Body of pancreas (tissue), 4 donors: ENCODE measurements around the gene TBC1D32. TPM values are rescaled to one million over a fixed set of nuclear protein-coding genes. Genes with fewer than 3 reads are reported as not detected.

Source experiments
- ATAC-seq: fragments of 150-250 bp; one replicate; pipeline ENCODE4 v1.9.1; 2016
- DNase-seq, 4 donors: peaks; one replicate each; pipeline ENCODE4 v3.0.0-alpha.2; 2019
- H3K27ac ChIP-seq, 4 donors: fragments of 200-600 bp; sonication (generic); 1 replicate in 3 of 4; 2 replicates in 1 of 4; pipeline versions ENCODE4 v1.5.1 to v1.6.1; 2016 to 2019; ENCODE audit warnings: mild to moderate bottlenecking in 1 of 4, mixed read lengths in 1 of 4, moderate library complexity in 1 of 4
- H3K27me3 ChIP-seq, 2 donors: fragments of 200-600 bp; sonication (generic); one replicate each; pipeline ENCODE4 v1.6.0; 2016; ENCODE audit warnings: mild to moderate bottlenecking in 1 of 2
- H3K36me3 ChIP-seq, 2 donors: fragments of 200-600 bp; sonication (generic); replicated peaks in 1 of 2; 2 replicates each; pipeline ENCODE4 v1.5.1; 2016; ENCODE audit warnings: low read depth in 2 of 2; ENCODE audit not compliant: insufficient read depth in 1 of 2
- H3K4me1 ChIP-seq: fragments of 200-600 bp; sonication (generic); one replicate; pipeline ENCODE4 v1.6.0; 2016
- H3K4me3 ChIP-seq, 2 donors: fragments of 200-600 bp; sonication (generic); 1 replicate in 1 of 2; 2 replicates in 1 of 2; pipeline ENCODE4 v1.5.1; 2016 to 2019
- H3K9me3 ChIP-seq, 3 donors: fragments of 200-600 bp; sonication (generic); 1 replicate in 2 of 3; 2 replicates in 1 of 3; pipeline ENCODE4 v1.5.1; 2016
- POLR2A ChIP-seq, 3 donors: fragments of 450-650 bp; IDR thresholded peaks; one replicate each; pipeline ENCODE4 v1.6.1; 2016; ENCODE audit warnings: antibody characterized with exemption in 3 of 3, mild to moderate bottlenecking in 2 of 3
- WGBS, 2 donors: methylation state at CpG; one replicate each; pipeline ENCODE4 v1.1.5; 2017; 5-methylcytosine and 5-hydroxymethylcytosine counted together
- intact Hi-C: fragments of 100-400 bp; cut with DNase I; formaldehyde crosslinking; loops from one replicate; pipeline ENCODE4 v1.15.1; 2023
- total RNA-seq, 2 donors: library from RNA; depleted of rRNA; stranded (reverse); fragments of >200 nt; gene quantifications; one replicate each; pipeline ENCODE4 v1.1.0, GENCODE V29; 2016
- TF ChIP-seq, protein P1 (sequence below), 7 experiments: fragments of 450-650 bp in 4 of 7; fragments of 200-600 bp in 3 of 7; sonication (generic) in 3 of 7; IDR thresholded peaks; one replicate each; pipeline ENCODE4 v1.5.1; 2016 to 2019; ENCODE audit warnings: antibody characterized with exemption in 7 of 7

Gene TBC1D32
- total RNA-seq, 2 donors from 2014 or later, result 11.4 to 14.5 TPM

DNA sequence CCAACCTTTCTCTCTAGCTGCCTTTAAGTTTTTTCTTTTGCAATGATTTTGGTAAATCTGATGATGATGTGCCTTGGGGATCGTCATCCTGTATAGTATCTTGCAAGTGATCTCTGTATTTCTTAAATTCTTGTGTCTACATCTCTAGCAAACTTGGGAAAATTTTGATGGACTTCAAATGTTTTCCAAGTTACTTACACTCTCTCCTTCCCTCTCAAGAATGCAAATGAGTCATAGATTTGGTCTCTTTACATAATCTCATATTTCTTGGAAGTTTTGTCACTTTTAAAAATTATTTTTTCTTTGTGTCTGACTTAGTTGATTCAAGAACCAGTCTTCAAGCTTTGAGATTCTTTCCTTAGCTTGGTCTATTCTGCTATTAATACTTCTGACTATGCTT lies 176.4 kb downstream of the TBC1D32 start:
- no peak for TF ChIP-seq POLR2A (IDR thresholded peaks at IDR 0.05)
- TF ChIP-seq, protein P1, sequence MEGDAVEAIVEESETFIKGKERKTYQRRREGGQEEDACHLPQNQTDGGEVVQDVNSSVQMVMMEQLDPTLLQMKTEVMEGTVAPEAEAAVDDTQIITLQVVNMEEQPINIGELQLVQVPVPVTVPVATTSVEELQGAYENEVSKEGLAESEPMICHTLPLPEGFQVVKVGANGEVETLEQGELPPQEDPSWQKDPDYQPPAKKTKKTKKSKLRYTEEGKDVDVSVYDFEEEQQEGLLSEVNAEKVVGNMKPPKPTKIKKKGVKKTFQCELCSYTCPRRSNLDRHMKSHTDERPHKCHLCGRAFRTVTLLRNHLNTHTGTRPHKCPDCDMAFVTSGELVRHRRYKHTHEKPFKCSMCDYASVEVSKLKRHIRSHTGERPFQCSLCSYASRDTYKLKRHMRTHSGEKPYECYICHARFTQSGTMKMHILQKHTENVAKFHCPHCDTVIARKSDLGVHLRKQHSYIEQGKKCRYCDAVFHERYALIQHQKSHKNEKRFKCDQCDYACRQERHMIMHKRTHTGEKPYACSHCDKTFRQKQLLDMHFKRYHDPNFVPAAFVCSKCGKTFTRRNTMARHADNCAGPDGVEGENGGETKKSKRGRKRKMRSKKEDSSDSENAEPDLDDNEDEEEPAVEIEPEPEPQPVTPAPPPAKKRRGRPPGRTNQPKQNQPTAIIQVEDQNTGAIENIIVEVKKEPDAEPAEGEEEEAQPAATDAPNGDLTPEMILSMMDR (IDR thresholded peaks at IDR 0.05), result no peak
- Histone ChIP-seq H3K27me3 (no peaks in the 10 kb centered on the region), H3K9me3 (peaks cover 0 to 2% (median 0%) of the 10 kb centered on the region in 3 donors), H3K4me1 (no peaks in the 10 kb centered on the region), H3K36me3 (no peaks in the 10 kb centered on the region), H3K27ac (no peak overlapping the region), H3K4me3 (no peak overlapping the region)
- no peak for ATAC-seq
- DNase-seq, result no peak
- WGBS, 2 donors, result 97 to 100% methylated on average over 1 of the region's 1 CpG
- intact Hi-C loops, result no loop called here

DNA sequence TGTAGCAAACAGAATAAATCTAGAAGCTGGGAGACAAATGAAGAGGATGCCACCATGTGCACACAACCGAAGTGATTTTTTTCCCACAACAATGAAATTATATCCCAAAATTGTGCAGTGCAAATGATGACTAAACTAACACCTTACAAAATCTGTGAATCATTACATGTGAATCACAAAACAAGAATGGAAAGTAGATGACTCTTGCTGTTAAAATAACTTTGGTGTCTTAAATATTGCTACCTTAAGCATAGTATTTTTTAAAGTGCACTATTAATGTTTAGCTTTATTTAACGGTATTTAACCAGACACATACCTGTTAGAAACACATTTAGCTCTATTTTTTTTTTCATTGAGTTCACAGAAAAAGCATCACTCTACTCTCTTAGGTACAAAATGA lies 190.8 kb downstream of the TBC1D32 start:
- no peak for ATAC-seq
- intact Hi-C loops, result no loop called here
- no peaks in the 10 kb centered on the region for H3K4me1 ChIP-seq
- WGBS, 2 donors, result 92 to 95% methylated on average over 2 of the region's 2 CpGs
- H3K27me3 ChIP-seq, result no peaks in the 10 kb centered on the region
- H3K9me3 ChIP-seq, result no peaks in the 10 kb centered on the region
- TF ChIP-seq, protein P1 (IDR thresholded peaks at IDR 0.05), result no peak
- TF ChIP-seq POLR2A (IDR thresholded peaks at IDR 0.05), result no peak
- no peak overlapping the region for H3K27ac ChIP-seq
- H3K36me3 ChIP-seq, result no peaks in the 10 kb centered on the region
- no peak for DNase-seq
- no peak overlapping the region for H3K4me3 ChIP-seq

DNA sequence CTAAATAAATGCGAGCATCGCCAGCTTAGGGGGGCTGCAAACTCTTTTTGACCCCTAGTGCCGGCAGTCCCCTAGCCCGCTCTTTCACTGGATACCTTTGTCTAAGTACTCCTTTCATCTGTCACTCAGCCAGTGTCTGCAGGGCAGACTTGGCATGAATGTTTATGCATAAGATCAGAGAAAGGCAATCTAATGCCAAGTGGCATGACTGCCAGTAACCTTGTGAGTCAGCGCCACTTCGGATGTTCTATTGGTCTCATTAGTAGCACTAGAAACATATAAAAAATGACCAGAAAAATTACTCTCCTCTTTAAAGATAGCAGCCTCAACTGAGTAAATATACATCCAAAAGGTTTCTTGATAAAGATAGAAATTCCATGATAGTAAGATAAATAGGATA lies 192.2 kb downstream of the TBC1D32 start:
- no peak for DNase-seq
- no peaks in the 10 kb centered on the region for H3K9me3 ChIP-seq
- 91 to 94% methylated on average over 6 of the region's 6 CpGs for WGBS, 2 donors
- H3K4me3 ChIP-seq, result no peak overlapping the region
- intact Hi-C loops, result no loop called here
- ATAC-seq, result no peak
- no peaks in the 10 kb centered on the region for H3K27me3 ChIP-seq
- TF ChIP-seq, protein P1 (IDR thresholded peaks at IDR 0.05), result no peak
- TF ChIP-seq POLR2A (IDR thresholded peaks at IDR 0.05), result no peak
- H3K27ac ChIP-seq, result no peak overlapping the region
- no peaks in the 10 kb centered on the region for H3K4me1 ChIP-seq
- H3K36me3 ChIP-seq, result no peaks in the 10 kb centered on the region

GRCh38 chr6:121135425-121135824 lies 198.9 kb downstream of the TBC1D32 start:
- Histone ChIP-seq H3K4me3 (no peak overlapping the region), H3K36me3 (no peaks in the 10 kb centered on the region), H3K27ac (peak overlapping the region in 2 of 4 donors; percentile 14 to 56), H3K27me3 (no peaks in the 10 kb centered on the region), H3K4me1 (peaks cover 8% of the 10 kb centered on the region), H3K9me3 (no peaks in the 10 kb centered on the region)
- no peak for TF ChIP-seq POLR2A (IDR thresholded peaks at IDR 0.05)
- TF ChIP-seq, protein P1 (IDR thresholded peaks at IDR 0.05), result no peak
- DNase-seq (peak in 2 of 4 donors; percentile 14 to 19), ATAC-seq (peak; percentile 79)
- intact Hi-C loops, result no loop called here

GRCh38 chr6:121134922-121135321 lies 199.4 kb downstream of the TBC1D32 start:
- H3K9me3 ChIP-seq, result no peaks in the 10 kb centered on the region
- TF ChIP-seq POLR2A (IDR thresholded peaks at IDR 0.05), result no peak
- TF ChIP-seq, protein P1 (IDR thresholded peaks at IDR 0.05), result no peak
- peaks cover 8% of the 10 kb centered on the region for H3K4me1 ChIP-seq
- no peak overlapping the region for H3K4me3 ChIP-seq
- H3K27me3 ChIP-seq, result no peaks in the 10 kb centered on the region
- H3K27ac ChIP-seq, result peak overlapping the region in 1 of 4 donors; percentile 56
- H3K36me3 ChIP-seq, result no peaks in the 10 kb centered on the region
- intact Hi-C loops, result no loop called here
- ATAC-seq (no peak), DNase-seq (no peak)
